Osteocyte (in vitro differentiated cells): ENCODE results near the gene SNRNP70. TPM values are rescaled to one million over a fixed set of nuclear protein-coding genes. Genes with fewer than 3 reads are reported as not detected.

Experiments
- DNase-seq: peaks from one replicate; pipeline ENCODE4 v3.0.0; 2021; ENCODE audit warnings: mixed read lengths; ENCODE audit not compliant: unreplicated experiment; ENCODE audit errors: extremely low spot score
- H3K27ac Mint-ChIP-seq: one replicate; pipeline ENCODE4 v1.8.0; 2021; ENCODE audit warnings: mild to moderate bottlenecking, mixed read lengths; ENCODE audit not compliant: unreplicated experiment
- H3K27me3 Mint-ChIP-seq: one replicate; pipeline ENCODE4 v1.8.0; 2021; ENCODE audit warnings: mixed read lengths; ENCODE audit not compliant: unreplicated experiment
- H3K36me3 Mint-ChIP-seq: one replicate; pipeline ENCODE4 v1.8.0; 2021; ENCODE audit warnings: mixed read lengths; ENCODE audit not compliant: unreplicated experiment
- H3K4me1 Mint-ChIP-seq: one replicate; pipeline ENCODE4 v1.8.0; 2021; ENCODE audit warnings: mixed read lengths; ENCODE audit not compliant: unreplicated experiment
- H3K4me3 Mint-ChIP-seq: one replicate; pipeline ENCODE4 v1.8.0; 2021; ENCODE audit warnings: mild to moderate bottlenecking, moderate library complexity, mixed read lengths; ENCODE audit not compliant: unreplicated experiment
- H3K9me3 Mint-ChIP-seq: one replicate; pipeline ENCODE4 v1.8.0; 2021; ENCODE audit warnings: mixed read lengths; ENCODE audit not compliant: unreplicated experiment
- CTCF ChIP-seq: fragments of 200-600 bp; sonication (generic); IDR thresholded peaks from 2 replicates; pipeline ENCODE4 v1.5.0; 2021; ENCODE audit warnings: antibody characterized with exemption, mild to moderate bottlenecking, moderate library complexity
- total RNA-seq: library from RNA; stranded (reverse); gene quantifications from 2 replicates; pipeline ENCODE4 v1.2.1, GENCODE V29; 2021

Gene SNRNP70
- total RNA-seq, 1 donor from 2014 or later: 286 TPM

GRCh38 chr19:49109569-49110233, 24.4 kb downstream of the SNRNP70 start:
- DNase-seq: no peak
- Mint-ChIP-seq H3K36me3 (peaks cover 31% of the 10 kb centered on the region), H3K9me3 (no peaks in the 10 kb centered on the region), H3K27ac (no peak overlapping the region), H3K4me1 (peaks cover 10% of the 10 kb centered on the region), H3K27me3 (no peaks in the 10 kb centered on the region), H3K4me3 (no peak overlapping the region)
- no peak for TF ChIP-seq CTCF

GRCh38 chr19:49110567-49110966, 25.3 kb downstream of the SNRNP70 start:
- TF ChIP-seq CTCF: no peak
- no peak for DNase-seq
- H3K4me3 Mint-ChIP-seq: no peak overlapping the region

GRCh38 chr19:49111218-49111998, 26.2 kb downstream of the SNRNP70 start:
- Mint-ChIP-seq H3K4me1 (peaks cover 14% of the 10 kb centered on the region), H3K9me3 (no peaks in the 10 kb centered on the region), H3K4me3 (no peak overlapping the region), H3K27ac (no peak overlapping the region), H3K36me3 (peaks cover 20% of the 10 kb centered on the region), H3K27me3 (no peaks in the 10 kb centered on the region)
- no peak for TF ChIP-seq CTCF
- DNase-seq: no peak

More at GRCh38 chr19:49110567-49110966, 25.3 kb downstream of the SNRNP70 start:
- Mint-ChIP-seq H3K27ac (peak overlapping the region; percentile 27), H3K36me3 (peaks cover 23% of the 10 kb centered on the region), H3K9me3 (no peaks in the 10 kb centered on the region), H3K4me1 (peaks cover 10% of the 10 kb centered on the region), H3K27me3 (no peaks in the 10 kb centered on the region)

- no peaks in the 10 kb centered on the region for H3K27me3 Mint-ChIP-seq
- TF ChIP-seq CTCF: peak; percentile 55
- peaks cover 27% of the 10 kb centered on the region for H3K4me1 Mint-ChIP-seq
- H3K9me3 Mint-ChIP-seq: no peaks in the 10 kb centered on the region
- H3K4me3 Mint-ChIP-seq: peak within 1 kb of the TSS; percentile 84
- peaks cover 4% of the 10 kb centered on the region for H3K36me3 Mint-ChIP-seq
- DNase-seq: peak; percentile 92
- H3K27ac Mint-ChIP-seq: peak within 1 kb of the TSS; percentile 71
These were observed 28.7 kb downstream of the SNRNP70 start, which contains the start of gene LIN7B for GRCh38 chr19:49113762-49114629. TSS of gene LIN7B (plus strand) at chr19:49114370. CDS start at chr19:49114405, 35 bp downstream.
